IgD-negative memory B cell (primary cell): ENCODE results near the gene MMP1. TPM values are rescaled to one million over a fixed set of nuclear protein-coding genes. Genes with fewer than 3 reads are reported as not detected.

Experiments used
- H3K27ac Mint-ChIP-seq, 3 donors: one replicate each; pipeline ENCODE4 v1.8.0; 2020 to 2022; ENCODE audit warnings: mild to moderate bottlenecking in 3 of 3, mixed read lengths in 3 of 3, moderate library complexity in 1 of 3
- H3K27me3 Mint-ChIP-seq: one replicate; pipeline ENCODE4 v1.8.0; 2021; ENCODE audit warnings: mixed read lengths
- H3K36me3 Mint-ChIP-seq: one replicate; pipeline ENCODE4 v1.8.0; 2020; ENCODE audit warnings: mild to moderate bottlenecking, mixed read lengths
- H3K4me1 Mint-ChIP-seq, 3 donors: one replicate each; pipeline ENCODE4 v1.8.0; 2020 to 2022; ENCODE audit warnings: mixed read lengths in 3 of 3, mild to moderate bottlenecking in 1 of 3
- H3K4me3 Mint-ChIP-seq, 4 donors: one replicate each; pipeline ENCODE4 v1.8.0; 2020 to 2022; ENCODE audit warnings: mild to moderate bottlenecking in 4 of 4, mixed read lengths in 4 of 4, moderate library complexity in 3 of 4
- H3K9me3 Mint-ChIP-seq, 3 donors: one replicate each; pipeline ENCODE4 v1.8.0; 2020 to 2021; ENCODE audit warnings: mixed read lengths in 3 of 3, mild to moderate bottlenecking in 1 of 3
- polyA plus RNA-seq: library from polyadenylated mRNA; unstranded; fragments of 300-500 nt; fragmentation: Illumina TruSeq; gene quantifications from one replicate; pipeline ENCODE4 v1.2.3, GENCODE V29; 2021

Gene MMP1
- polyA plus RNA-seq, 1 donor from 2014 or later: not detected

DNA sequence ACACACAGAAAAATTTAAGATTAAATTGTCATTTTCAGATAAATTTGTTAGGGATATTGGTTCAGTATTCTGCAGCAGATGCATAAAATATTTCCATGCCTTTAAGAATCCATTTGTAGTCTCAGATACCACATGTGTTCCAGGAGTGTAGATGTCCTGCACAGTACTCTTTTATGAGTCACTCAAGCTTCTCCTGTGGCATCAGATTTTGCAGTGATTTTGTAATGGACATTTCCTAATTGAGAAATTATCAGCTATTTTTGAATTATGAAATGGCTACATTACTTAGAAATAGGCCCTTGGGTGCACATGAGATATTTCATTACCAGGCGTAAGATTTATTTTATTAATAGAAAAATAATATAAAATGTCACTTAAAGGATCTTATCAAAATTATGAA, 26.6 kb upstream of the MMP1 start:
- no peaks in the 10 kb centered on the region for H3K9me3 Mint-ChIP-seq
- peaks cover 6% of the 10 kb centered on the region for H3K27me3 Mint-ChIP-seq
- H3K36me3 Mint-ChIP-seq: no peaks in the 10 kb centered on the region
- H3K4me3 Mint-ChIP-seq: no peak overlapping the region
- H3K4me1 Mint-ChIP-seq: no peaks in the 10 kb centered on the region
- no peak overlapping the region for H3K27ac Mint-ChIP-seq

DNA sequence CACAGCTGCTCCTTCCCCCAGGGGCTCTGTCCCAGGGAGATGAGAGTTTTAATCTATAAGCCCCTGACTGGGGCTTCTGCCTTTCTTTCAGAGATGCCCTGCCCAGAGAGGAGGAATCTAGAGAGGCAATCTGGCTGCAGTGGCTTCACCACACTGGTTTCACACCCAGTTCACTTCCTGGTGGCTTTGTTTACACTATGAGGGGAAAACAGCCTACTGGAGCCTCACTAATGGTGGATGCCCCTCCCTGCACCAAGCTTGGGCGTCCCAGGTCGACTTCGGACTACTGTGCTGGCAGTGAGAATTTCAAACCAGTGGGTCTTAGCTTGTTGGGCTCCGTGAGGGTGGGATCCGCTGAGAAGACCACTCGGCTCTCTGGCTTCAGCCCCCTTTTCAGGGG, 21.5 kb upstream of the MMP1 start:
- Mint-ChIP-seq H3K36me3 (no peaks in the 10 kb centered on the region), H3K27ac (no peak overlapping the region), H3K4me3 (no peak overlapping the region), H3K9me3 (peaks cover 4 to 14% (median 5%) of the 10 kb centered on the region in 3 donors), H3K4me1 (no peaks in the 10 kb centered on the region), H3K27me3 (peaks cover 3% of the 10 kb centered on the region)

DNA sequence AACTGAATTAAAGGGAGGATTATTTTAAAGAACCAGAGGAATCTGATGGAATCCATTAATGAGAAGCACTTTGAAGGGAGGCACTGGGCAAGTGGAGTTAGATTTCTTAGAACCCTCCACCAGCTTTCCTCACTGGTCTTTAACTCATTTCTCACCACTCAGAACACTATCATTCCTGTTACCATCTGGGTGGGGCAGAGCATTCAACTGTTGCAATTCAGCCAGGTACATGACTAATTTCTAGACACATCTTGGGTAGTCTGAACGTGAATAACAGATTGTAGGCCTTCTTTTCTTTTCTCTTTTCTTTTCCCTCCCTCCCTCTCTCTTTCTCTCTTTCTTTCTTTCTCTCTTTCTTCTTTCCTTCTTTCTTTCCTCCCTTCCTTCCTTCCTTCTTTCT, 15.5 kb upstream of the MMP1 start:
- H3K27me3 Mint-ChIP-seq: peaks cover 3% of the 10 kb centered on the region
- H3K27ac Mint-ChIP-seq: no peak overlapping the region
- peaks cover 0 to 1% (median 0%) of the 10 kb centered on the region in 3 donors for H3K4me1 Mint-ChIP-seq
- H3K4me3 Mint-ChIP-seq: no peak overlapping the region
- no peaks in the 10 kb centered on the region for H3K36me3 Mint-ChIP-seq
- H3K9me3 Mint-ChIP-seq: peaks cover 4 to 21% (median 7%) of the 10 kb centered on the region in 3 donors

DNA sequence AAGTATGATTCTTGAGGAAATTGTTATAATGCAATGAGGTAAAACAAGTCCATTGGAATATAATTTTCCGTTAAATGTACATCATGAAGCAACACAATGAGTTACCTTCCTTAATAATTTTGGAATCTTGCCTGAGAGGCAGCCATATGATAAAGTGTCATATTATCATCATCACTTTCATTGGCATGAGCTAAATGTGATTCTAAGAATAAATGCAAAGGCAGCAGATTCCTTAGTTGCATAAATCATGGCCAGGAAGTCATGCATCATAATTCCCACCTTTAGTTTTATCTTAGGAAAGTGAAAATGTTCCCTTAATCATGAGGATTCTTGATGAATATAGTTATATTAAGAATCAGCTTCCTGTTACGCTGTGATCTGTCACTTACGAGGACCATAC, 14.2 kb upstream of the MMP1 start:
- H3K4me3 Mint-ChIP-seq: no peak overlapping the region
- H3K9me3 Mint-ChIP-seq: peaks cover 3 to 17% (median 7%) of the 10 kb centered on the region in 3 donors
- no peak overlapping the region for H3K27ac Mint-ChIP-seq
- H3K27me3 Mint-ChIP-seq: peaks cover 6% of the 10 kb centered on the region
- peaks cover 0 to 1% (median 0%) of the 10 kb centered on the region in 3 donors for H3K4me1 Mint-ChIP-seq
- no peaks in the 10 kb centered on the region for H3K36me3 Mint-ChIP-seq

DNA sequence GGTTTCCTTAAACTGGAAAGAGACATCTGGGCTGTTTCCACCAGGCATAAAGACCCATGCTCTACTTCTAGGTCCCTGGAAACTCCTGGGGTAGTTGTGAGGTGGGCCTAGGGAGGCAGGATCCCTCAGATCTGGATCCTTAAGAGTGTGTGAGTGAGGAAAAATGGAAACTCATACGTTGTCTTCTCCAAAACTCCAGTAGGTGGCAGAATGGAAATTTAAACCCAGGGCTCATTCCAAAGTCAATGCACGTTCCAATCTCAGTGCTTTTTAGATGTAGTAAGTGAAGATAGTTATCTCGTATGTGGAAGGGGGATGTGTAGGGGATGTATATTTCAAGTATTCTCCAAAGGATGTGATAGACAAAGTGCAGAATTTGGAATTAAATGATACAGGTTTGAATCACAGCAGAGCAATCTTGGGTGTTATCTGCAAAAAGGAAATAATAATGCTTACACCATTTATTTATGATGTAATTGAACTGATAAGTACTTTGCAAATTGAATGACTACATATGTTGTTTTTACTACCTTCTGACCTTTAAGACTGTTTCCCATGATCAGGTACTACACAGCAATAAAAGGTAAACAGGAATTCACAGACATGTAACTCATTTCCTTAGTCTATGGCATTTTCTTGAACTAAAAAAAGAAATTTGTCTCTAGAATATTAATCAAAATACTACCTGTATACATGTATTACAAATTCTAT, 13.1 kb upstream of the MMP1 start:
- Mint-ChIP-seq H3K9me3 (peaks cover 1 to 14% (median 7%) of the 10 kb centered on the region in 3 donors), H3K36me3 (no peaks in the 10 kb centered on the region), H3K27ac (no peak overlapping the region), H3K4me1 (peaks cover 0 to 1% (median 0%) of the 10 kb centered on the region in 3 donors), H3K4me3 (no peak overlapping the region), H3K27me3 (peaks cover 7% of the 10 kb centered on the region)

DNA sequence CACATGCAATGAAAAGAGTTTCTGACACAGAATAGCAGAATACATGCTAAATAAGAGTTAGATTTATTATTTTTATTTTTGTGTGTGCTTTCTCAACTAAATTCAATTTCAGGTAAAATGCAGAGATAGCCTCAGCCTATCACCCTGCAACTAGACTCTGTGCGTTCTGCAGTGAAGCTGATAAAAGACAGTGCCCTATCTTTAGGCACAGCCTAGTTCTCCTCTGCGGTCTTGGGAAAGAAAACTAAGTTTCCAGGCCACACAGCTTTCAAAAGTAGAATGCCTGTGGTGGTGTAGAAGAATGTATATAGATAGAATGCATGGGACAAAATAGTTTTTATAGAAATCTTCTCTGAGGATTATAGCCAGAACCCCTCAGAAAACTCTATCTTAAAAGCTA, 12.0 kb upstream of the MMP1 start:
- H3K27ac Mint-ChIP-seq: no peak overlapping the region
- H3K4me3 Mint-ChIP-seq: no peak overlapping the region
- peaks cover 1 to 11% (median 3%) of the 10 kb centered on the region in 3 donors for H3K9me3 Mint-ChIP-seq
- no peaks in the 10 kb centered on the region for H3K36me3 Mint-ChIP-seq
- H3K27me3 Mint-ChIP-seq: peaks cover 10% of the 10 kb centered on the region
- H3K4me1 Mint-ChIP-seq: peaks cover 0 to 1% (median 0%) of the 10 kb centered on the region in 3 donors

DNA sequence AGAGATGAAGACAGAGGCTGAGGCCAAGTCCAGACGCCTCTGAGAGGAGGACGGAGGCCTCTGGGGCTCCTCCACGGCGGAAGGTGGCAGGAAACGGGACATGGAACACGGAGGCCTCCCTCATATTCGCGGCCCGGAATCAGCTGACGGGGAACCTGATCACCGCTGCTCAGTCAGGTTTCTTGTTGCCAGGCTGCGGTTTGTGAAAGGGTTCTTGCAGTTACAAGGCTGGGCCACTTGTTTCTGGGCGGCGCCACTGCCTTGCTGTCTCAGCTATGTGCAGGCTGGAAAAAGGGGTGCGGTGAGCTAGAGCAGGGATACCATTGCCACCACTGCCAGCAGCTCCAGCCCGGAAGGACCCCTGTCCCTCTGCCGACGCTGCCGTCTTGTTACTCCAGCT, 10.0 kb upstream of the MMP1 start:
- Mint-ChIP-seq H3K27me3 (peaks cover 10% of the 10 kb centered on the region), H3K9me3 (peaks cover 0 to 6% (median 1%) of the 10 kb centered on the region in 3 donors), H3K4me3 (no peak overlapping the region), H3K4me1 (peaks cover 0 to 1% (median 0%) of the 10 kb centered on the region in 3 donors), H3K27ac (no peak overlapping the region), H3K36me3 (no peaks in the 10 kb centered on the region)

DNA sequence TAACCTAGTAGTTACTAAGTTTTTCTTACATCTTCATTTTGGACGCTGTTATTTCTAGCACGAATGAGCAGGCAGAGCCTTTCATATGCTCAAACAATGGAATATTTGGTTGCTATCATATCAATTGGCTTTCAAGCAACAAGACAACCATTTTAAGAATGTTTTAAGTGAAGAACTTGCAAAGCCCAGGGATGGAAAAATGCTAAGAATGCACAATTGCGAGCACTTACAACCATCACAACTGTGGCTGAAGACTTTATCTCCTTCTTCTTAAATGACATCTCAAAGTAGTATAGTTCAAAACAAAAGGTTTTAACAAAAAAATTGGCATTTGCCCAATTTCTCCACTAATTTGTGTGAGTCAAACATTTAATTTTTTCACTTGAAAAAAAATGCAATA, 8.3 kb upstream of the MMP1 start:
- peaks cover 0 to 1% (median 0%) of the 10 kb centered on the region in 3 donors for H3K4me1 Mint-ChIP-seq
- no peaks in the 10 kb centered on the region for H3K36me3 Mint-ChIP-seq
- H3K27me3 Mint-ChIP-seq: peaks cover 10% of the 10 kb centered on the region
- H3K27ac Mint-ChIP-seq: no peak overlapping the region
- H3K4me3 Mint-ChIP-seq: no peak overlapping the region
- H3K9me3 Mint-ChIP-seq: peaks cover 0 to 6% (median 1%) of the 10 kb centered on the region in 3 donors

DNA sequence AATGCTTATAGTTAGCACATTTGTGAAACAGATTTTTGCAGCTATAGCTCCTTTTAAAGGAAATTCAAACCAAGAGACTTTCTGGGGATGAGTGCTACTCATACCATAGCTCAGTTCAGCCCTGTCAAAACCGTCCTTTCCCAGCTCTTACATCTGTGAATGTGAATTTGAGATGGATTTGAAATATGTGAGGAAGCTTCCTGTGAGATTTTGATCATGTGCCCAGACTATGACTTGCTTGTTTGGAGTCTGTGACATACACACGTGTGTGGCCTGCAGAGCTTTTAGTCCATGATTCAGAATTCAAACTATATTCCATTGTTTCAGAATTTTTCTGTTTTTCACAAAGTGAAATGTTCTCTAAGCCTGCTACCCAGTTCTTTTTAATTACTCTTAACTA, 4.4 kb upstream of the MMP1 start:
- Mint-ChIP-seq H3K36me3 (no peaks in the 10 kb centered on the region), H3K9me3 (peaks cover 0 to under 1% (median 0%) of the 10 kb centered on the region in 3 donors), H3K4me3 (no peak overlapping the region), H3K27me3 (peaks cover 6% of the 10 kb centered on the region), H3K4me1 (no peaks in the 10 kb centered on the region), H3K27ac (no peak overlapping the region)

DNA sequence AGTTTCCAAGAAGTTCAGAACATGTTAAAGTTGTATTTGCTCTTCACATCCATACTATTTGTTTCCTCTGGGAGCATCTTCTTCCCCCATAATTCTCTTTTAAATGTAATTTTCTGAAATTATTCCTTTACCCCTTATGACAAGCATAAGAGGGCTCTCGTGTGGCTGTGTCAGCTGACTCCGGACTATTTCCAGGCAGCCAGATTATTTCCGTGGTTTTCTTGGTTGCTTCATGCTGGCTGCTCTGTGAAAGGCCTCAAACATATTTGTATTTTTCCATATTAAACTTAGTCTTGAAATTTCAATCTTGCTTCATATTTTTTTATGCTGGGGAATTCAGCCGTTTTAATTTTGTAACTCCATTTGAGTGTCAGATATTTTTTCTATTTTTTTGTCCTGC, 2.8 kb upstream of the MMP1 start:
- H3K27me3 Mint-ChIP-seq: peaks cover 2% of the 10 kb centered on the region
- H3K36me3 Mint-ChIP-seq: no peaks in the 10 kb centered on the region
- H3K27ac Mint-ChIP-seq: no peak overlapping the region
- H3K9me3 Mint-ChIP-seq: no peaks in the 10 kb centered on the region
- no peaks in the 10 kb centered on the region for H3K4me1 Mint-ChIP-seq
- no peak overlapping the region for H3K4me3 Mint-ChIP-seq

DNA sequence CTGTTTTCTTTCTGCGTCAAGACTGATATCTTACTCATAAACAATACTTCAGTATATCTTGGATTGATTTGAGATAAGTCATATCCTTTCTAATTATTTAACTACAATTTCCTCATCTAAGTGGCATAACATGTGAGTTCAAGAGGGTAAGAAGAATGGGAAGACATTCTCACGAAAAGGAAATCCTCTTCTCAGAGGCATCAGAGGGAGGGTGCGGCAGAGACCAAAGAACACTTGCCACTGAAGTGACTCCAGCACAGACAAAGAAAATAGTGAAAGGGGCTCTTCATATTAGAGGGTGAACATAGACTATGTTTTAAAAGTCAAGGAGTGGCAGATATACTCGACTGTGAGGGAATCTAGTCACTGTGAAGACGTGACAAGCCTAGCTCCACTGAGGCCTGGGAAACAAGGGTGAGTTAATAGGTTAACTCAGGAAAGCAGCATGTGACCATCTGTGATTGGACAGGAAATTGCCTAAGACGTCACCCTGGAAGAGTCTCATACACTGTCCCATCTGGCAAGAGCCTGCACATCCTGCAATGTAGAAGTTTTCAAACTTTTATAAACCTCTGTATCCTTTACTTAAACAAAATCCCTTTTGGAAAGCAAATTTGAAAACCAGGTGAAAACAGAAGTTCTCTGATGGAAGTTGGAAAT, 1.9 kb upstream of the MMP1 start:
- Mint-ChIP-seq H3K27me3 (peaks cover 1% of the 10 kb centered on the region), H3K4me1 (no peaks in the 10 kb centered on the region), H3K9me3 (no peaks in the 10 kb centered on the region), H3K36me3 (no peaks in the 10 kb centered on the region), H3K27ac (no peak overlapping the region), H3K4me3 (no peak overlapping the region)

DNA sequence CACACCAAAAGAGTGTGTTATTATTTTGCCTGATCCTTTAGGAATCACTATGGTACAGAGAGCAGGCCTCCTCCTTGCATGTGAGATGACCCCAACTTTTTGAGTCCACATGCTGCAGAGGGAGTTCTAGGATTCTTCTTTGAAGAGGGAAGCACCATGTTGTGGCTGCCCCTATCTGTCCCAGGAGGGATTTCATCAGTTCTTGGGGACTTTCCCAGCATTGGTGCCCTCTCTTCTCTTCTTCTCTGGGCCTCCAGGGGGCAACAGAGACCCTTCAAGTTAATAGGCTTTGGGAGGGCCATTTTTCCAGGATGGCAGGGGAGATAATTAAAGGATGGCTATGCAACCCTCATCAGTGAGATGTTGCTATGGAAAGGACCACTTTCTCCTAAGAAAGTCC, 3.6 kb downstream of the MMP1 start:
- H3K27ac Mint-ChIP-seq: no peak overlapping the region
- no peaks in the 10 kb centered on the region for H3K9me3 Mint-ChIP-seq
- H3K36me3 Mint-ChIP-seq: no peaks in the 10 kb centered on the region
- peaks cover 1% of the 10 kb centered on the region for H3K27me3 Mint-ChIP-seq
- H3K4me3 Mint-ChIP-seq: no peak overlapping the region
- no peaks in the 10 kb centered on the region for H3K4me1 Mint-ChIP-seq

DNA sequence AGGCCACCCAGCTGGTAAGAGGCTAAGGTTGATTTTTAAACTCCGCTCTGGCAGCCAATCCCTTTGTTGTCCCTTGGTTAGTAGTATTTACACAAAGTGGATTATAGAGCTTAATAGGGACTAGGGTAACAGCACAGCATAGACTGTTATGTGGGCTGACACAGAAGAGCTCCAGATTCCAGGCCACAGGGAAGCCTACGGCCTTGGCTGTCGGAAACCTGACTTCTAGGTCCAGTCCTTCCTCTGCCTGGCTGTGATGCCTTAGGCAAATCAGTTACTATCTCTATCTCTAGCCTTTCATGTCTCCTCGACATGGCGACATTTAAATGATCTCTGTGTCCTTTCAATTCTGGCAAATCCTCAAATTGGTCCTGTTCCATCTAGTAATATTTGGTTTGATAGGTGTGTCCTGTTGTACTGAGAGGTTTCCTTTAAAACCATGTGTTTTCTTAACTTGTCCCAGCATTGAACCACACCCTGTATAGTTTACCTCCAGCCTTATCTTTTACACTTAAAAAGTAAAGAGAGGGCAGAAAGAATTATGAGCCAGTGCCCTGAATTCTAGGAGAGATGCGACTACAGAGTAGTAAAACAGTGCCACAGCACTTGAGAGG, 4.2 kb downstream of the MMP1 start:
- no peaks in the 10 kb centered on the region for H3K9me3 Mint-ChIP-seq
- no peak overlapping the region for H3K27ac Mint-ChIP-seq
- H3K4me3 Mint-ChIP-seq: no peak overlapping the region
- H3K27me3 Mint-ChIP-seq: peaks cover 1% of the 10 kb centered on the region
- no peaks in the 10 kb centered on the region for H3K36me3 Mint-ChIP-seq
- H3K4me1 Mint-ChIP-seq: no peaks in the 10 kb centered on the region

DNA sequence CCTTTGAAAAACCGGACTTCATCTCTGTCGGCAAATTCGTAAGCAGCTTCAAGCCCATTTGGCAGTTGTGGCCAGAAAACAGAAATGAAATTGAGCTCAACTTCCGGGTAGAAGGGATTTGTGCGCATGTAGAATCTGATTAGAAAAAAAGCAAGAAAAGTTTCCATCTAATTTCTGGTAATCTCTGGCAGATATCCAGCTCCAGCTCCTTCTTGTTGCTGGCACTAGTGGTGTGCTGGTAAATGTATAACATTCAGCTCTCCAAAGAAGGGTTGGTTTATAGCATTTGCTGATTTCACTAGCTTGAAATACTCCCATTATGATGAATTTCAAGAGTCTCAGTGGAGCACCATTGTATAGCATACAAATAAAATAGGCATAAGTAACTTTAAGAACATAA, 5.4 kb downstream of the MMP1 start:
- H3K36me3 Mint-ChIP-seq: no peaks in the 10 kb centered on the region
- no peaks in the 10 kb centered on the region for H3K9me3 Mint-ChIP-seq
- H3K4me3 Mint-ChIP-seq: no peak overlapping the region
- H3K27me3 Mint-ChIP-seq: no peaks in the 10 kb centered on the region
- H3K4me1 Mint-ChIP-seq: no peaks in the 10 kb centered on the region
- no peak overlapping the region for H3K27ac Mint-ChIP-seq

DNA sequence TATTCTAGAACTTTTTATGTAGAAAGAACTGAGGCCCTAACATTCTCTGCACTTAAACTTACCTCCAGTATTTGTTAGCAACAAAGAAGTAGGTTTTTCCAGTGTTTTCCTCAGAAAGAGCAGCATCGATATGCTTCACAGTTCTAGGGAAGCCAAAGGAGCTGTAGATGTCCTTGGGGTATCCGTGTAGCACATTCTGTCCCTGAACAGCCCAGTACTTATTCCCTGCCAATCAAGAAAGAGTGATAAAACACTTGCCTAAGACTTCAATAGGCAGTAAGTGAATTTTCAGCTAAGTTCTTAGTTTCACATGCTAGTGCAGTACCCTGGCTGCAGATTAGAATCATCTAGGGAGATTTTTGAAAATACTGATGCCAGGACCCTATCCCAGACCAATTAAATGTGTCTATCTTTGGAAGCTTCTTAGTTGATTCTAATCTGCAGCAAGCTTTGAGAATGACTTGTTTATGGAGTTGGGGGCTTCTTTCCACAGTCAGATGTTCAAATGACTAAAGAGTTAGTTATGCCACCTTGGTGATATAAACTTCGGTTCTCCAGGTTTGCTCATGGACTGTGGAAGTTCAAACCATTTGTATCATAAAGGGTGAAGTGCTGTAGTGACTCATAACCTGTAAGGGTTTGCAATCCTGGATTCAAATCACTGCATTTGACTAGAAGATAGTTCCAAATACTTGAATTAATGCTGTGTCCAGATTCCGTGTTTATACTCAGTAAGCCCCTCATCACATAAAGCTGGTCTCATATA, 6.5 kb downstream of the MMP1 start:
- H3K27ac Mint-ChIP-seq: no peak overlapping the region
- no peaks in the 10 kb centered on the region for H3K9me3 Mint-ChIP-seq
- no peaks in the 10 kb centered on the region for H3K27me3 Mint-ChIP-seq
- H3K36me3 Mint-ChIP-seq: no peaks in the 10 kb centered on the region
- no peak overlapping the region for H3K4me3 Mint-ChIP-seq
- no peaks in the 10 kb centered on the region for H3K4me1 Mint-ChIP-seq
